ENCODE data around the gene MSH5.

GRCh38 chr6:31722173-31722572, 17.6 kb upstream of the MSH5 start:
- TF ChIP-seq CTCF (IDR thresholded peaks at IDR 0.05): no peak
- TF ChIP-seq POLR2A (IDR thresholded peaks at IDR 0.05): no peak
